Astrocyte of the cerebellum (primary cell): ENCODE results near the gene SEMA3F.

ENCODE experiments used
- DNase-seq: peaks from one replicate; pipeline ENCODE4 v3.0.0-alpha.2; 2011; ENCODE audit warnings: low read depth
- H3K4me3 ChIP-seq: 2 replicates; pipeline ENCODE4 v1.5.1; 2011; ENCODE audit warnings: mild to moderate bottlenecking, low read depth, low read length, moderate library complexity
- in situ Hi-C: cut with HindIII; loops from 2 replicates; pipeline ENCODE4 v1.10.0; 2017; ENCODE audit warnings: low sequenced_read_pairs
- TF ChIP-seq, protein P1 (sequence below): IDR thresholded peaks from 2 replicates; pipeline ENCODE4 v1.5.1; 2012; ENCODE audit warnings: low read length, low read depth, moderate library complexity, mild to moderate bottlenecking; ENCODE audit errors: missing control alignments

SEMA3F gene

GRCh38 chr3:50147016-50147415 lies 8.1 kb upstream of the SEMA3F start:
- TF ChIP-seq, protein P1, sequence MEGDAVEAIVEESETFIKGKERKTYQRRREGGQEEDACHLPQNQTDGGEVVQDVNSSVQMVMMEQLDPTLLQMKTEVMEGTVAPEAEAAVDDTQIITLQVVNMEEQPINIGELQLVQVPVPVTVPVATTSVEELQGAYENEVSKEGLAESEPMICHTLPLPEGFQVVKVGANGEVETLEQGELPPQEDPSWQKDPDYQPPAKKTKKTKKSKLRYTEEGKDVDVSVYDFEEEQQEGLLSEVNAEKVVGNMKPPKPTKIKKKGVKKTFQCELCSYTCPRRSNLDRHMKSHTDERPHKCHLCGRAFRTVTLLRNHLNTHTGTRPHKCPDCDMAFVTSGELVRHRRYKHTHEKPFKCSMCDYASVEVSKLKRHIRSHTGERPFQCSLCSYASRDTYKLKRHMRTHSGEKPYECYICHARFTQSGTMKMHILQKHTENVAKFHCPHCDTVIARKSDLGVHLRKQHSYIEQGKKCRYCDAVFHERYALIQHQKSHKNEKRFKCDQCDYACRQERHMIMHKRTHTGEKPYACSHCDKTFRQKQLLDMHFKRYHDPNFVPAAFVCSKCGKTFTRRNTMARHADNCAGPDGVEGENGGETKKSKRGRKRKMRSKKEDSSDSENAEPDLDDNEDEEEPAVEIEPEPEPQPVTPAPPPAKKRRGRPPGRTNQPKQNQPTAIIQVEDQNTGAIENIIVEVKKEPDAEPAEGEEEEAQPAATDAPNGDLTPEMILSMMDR: no peak
- no peak for DNase-seq
- in situ Hi-C loops: no loop called here
- H3K4me3 ChIP-seq: no peak overlapping the region

GRCh38 chr3:50147447-50147846 lies 7.7 kb upstream of the SEMA3F start:
- TF ChIP-seq, protein P1: no peak
- no peak for DNase-seq
- no peak overlapping the region for H3K4me3 ChIP-seq
- in situ Hi-C loops: no loop called here

DNA sequence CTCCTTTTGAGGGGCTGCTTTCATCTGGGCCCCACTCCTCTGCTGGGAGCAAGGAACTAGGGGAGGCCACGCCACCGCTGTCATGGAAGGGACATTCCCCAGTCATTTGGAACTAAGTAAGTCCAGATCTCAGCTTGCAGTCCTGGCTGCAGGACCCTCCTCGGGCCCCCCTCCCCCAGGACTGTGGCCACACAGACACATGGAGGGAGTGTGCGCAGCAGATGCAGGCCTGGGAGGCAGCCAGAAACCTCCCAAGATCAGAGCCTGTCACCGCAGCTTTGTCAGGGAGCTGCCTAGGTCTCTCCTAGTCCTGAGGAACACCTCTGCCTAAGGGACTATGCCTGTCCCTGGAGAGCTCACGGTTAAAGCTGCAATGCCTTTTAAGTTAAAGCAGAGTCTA lies 7.3 kb upstream of the SEMA3F start:
- no peak overlapping the region for H3K4me3 ChIP-seq
- no peak for DNase-seq
- in situ Hi-C loops: no loop called here
- TF ChIP-seq, protein P1: no peak

DNA sequence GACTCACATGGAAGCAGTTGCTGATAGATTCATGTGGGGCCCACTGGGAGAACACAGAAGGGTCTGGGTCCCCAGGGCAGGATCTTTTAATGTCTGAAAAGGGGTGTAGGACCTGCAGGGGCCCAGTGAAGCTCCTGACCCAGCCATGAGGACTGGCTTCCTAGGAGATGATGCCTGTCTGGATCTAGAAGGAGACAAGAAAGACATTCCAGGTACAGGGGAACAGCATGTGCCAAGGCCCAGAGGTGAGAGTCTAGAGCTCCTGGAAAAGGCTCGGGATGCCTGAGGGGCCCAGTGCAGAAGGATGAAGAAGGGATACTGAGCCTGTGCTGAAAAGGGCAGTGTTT lies 4.7 kb upstream of the SEMA3F start:
- DNase-seq: no peak
- in situ Hi-C loops: no loop called here
- no peak overlapping the region for H3K4me3 ChIP-seq
- TF ChIP-seq, protein P1: no peak

- no peak overlapping the region for H3K4me3 ChIP-seq
- TF ChIP-seq, protein P1: no peak
- DNase-seq: no peak
- in situ Hi-C loops: no loop called here
These were observed 4.0 kb upstream of the SEMA3F start for GRCh38 chr3:50150863-50151686.

- no peak for DNase-seq
- TF ChIP-seq, protein P1: no peak
- no peak overlapping the region for H3K4me3 ChIP-seq
- in situ Hi-C loops: no loop called here
These were observed 3.4 kb upstream of the SEMA3F start for GRCh38 chr3:50151728-50152127.
